Panc1 (cell line): Measurements from ENCODE around the gene PTCD2. TPM values are rescaled to one million over a fixed set of nuclear protein-coding genes. Genes with fewer than 3 reads are reported as not detected.

Experiments
- ATAC-seq: fragments of 200-7000 bp; cut with Tn5 transposase; 2 replicates; pipeline ENCODE4 v1.9.1; 2020; ENCODE audit warnings: mild to moderate bottlenecking, moderate library complexity
- BruUV-seq: library from RNA; stranded (reverse); fragments of 400-500 nt; replicated peaks from 2 replicates; lab custom pipeline; 2021; lab: Mats Ljungman, UMichigan
- CTCF ChIA-PET: fragments of 300-600 bp; sonication (Branson Sonifier 250); formaldehyde crosslinking; loops from one replicate; lab custom pipeline; 2022; ENCODE audit warnings: antibody characterized with exemption; lab: Charles Lee
- POLR2A ChIA-PET: fragments of 300-600 bp; sonication (Branson Sonifier 250); formaldehyde crosslinking; loops from one replicate; lab custom pipeline; 2022; ENCODE audit warnings: antibody characterized with exemption; lab: Charles Lee
- DNase-seq: peaks from one replicate; pipeline ENCODE4 v3.0.0-alpha.2; 2010; ENCODE audit warnings: low read depth, low spot score
- H3K27ac ChIP-seq: 2 replicates; pipeline ENCODE4 v1.5.1; 2011; ENCODE audit warnings: mild to moderate bottlenecking, low read length, inconsistent platforms
- H3K27me3 ChIP-seq: fragments of 200-500 bp; sonication (Bioruptor generic); 2 replicates; pipeline ENCODE4 v1.6.0; 2014; ENCODE audit warnings: low read length, inconsistent platforms; ENCODE audit not compliant: control insufficient read depth, insufficient read depth
- H3K36me3 ChIP-seq: fragments of 200-500 bp; sonication (Bioruptor generic); 2 replicates; pipeline ENCODE4 v1.5.1; 2014; ENCODE audit warnings: inconsistent platforms, mild to moderate bottlenecking, low read length, moderate library complexity; ENCODE audit not compliant: control insufficient read depth, insufficient read depth
- H3K4me1 ChIP-seq: 2 replicates; pipeline ENCODE4 v1.5.1; 2011; ENCODE audit warnings: inconsistent platforms, mild to moderate bottlenecking, low read length, moderate library complexity; ENCODE audit not compliant: control insufficient read depth, insufficient read depth
- H3K4me3 ChIP-seq, 2 experiments: 2 replicates each; pipeline ENCODE4 v1.5.1; 2011 to 2012; ENCODE audit warnings: low read depth in 2 of 2, low read length in 2 of 2, mild to moderate bottlenecking in 2 of 2, inconsistent platforms in 1 of 2, moderate library complexity in 1 of 2
- H3K9me3 ChIP-seq: fragments of 200-500 bp; sonication (Bioruptor generic); 2 replicates; pipeline ENCODE4 v1.5.1; 2014; ENCODE audit warnings: low read depth, mild to moderate bottlenecking, inconsistent platforms, low read length, moderate library complexity; ENCODE audit not compliant: control insufficient read depth, insufficient read depth
- CTCF ChIP-seq: fragments of 450-650 bp; IDR thresholded peaks from 2 replicates; pipeline ENCODE4 v1.5.1; 2017; ENCODE audit warnings: mild to moderate bottlenecking
- POLR2AphosphoS5 ChIP-seq: IDR thresholded peaks from 2 replicates; pipeline ENCODE4 v1.6.1; 2012; ENCODE audit warnings: mild to moderate bottlenecking, low read depth, low read length, moderate library complexity
- SIN3A ChIP-seq: IDR thresholded peaks from 2 replicates; pipeline ENCODE4 v1.6.1; 2012; ENCODE audit warnings: low read depth, mild to moderate bottlenecking, low read length, moderate library complexity, borderline replicate concordance; ENCODE audit not compliant: insufficient read depth
- TCF7L2 ChIP-seq: IDR thresholded peaks from 2 replicates; pipeline ENCODE4 v1.6.1; 2011; ENCODE audit warnings: mild to moderate bottlenecking, low read depth, low read length, inconsistent platforms
- in situ Hi-C: cut with HindIII; loops from 2 replicates; pipeline ENCODE4 v1.10.0; 2016; ENCODE audit warnings: low sequenced_read_pairs, low pct_unique_long_range_greater_than_20kb
- intact Hi-C: fragments of 100-400 bp; cut with micrococcal nuclease; formaldehyde crosslinking; loops from one replicate; pipeline ENCODE4 v1.10.0; 2022; ENCODE audit not compliant: unreplicated experiment
- total RNA-seq: library from RNA; stranded (reverse); gene quantifications from one replicate; pipeline ENCODE4 v1.2.1, GENCODE V29; 2021; ENCODE audit not compliant: unreplicated experiment
- TF ChIP-seq, protein P1 (sequence below), 2 experiments: IDR thresholded peaks; 2 replicates each; pipeline ENCODE4 v1.6.1; 2011 to 2012; ENCODE audit warnings: low read depth in 2 of 2, control low read depth in 1 of 2, low read length in 1 of 2, mild to moderate bottlenecking in 1 of 2, moderate library complexity in 1 of 2; ENCODE audit not compliant: insufficient read depth in 1 of 2

The PTCD2 gene
- total RNA-seq, 1 experiment from 2014 or later, result 13.0 TPM

DNA sequence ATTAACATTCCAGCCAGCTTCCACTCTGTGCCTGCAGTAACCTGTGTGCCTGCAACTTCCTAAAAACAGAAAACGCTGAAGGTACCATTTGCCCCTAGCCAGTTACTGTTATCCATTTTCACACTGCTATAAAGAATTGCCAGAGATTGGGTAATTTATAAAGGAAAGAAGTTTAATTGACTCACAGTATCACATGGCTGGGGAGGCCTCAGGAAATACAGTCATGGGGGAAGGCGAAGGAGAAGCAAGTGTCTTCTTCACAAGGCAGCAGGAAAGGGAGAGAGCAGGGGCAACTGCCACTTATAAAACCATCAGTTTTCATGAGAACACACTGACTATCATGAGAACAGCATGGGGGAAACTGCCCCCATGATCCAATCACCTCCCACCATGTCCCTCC, 31.2 kb downstream of the PTCD2 start:
- Histone ChIP-seq H3K36me3 (no peaks in the 10 kb centered on the region), H3K27ac (no peak overlapping the region), H3K27me3 (no peaks in the 10 kb centered on the region), H3K4me3 (no peak overlapping the region), H3K4me1 (no peaks in the 10 kb centered on the region), H3K9me3 (no peaks in the 10 kb centered on the region)
- ChIA-PET POLR2A (no interaction called here), CTCF (no interaction called here)
- DNase-seq (no peak), ATAC-seq (no peak)
- no TSS peak for BruUV-seq
- intact Hi-C loops (no loop called here), in situ Hi-C loops (no loop called here)
- TF ChIP-seq, protein P1, sequence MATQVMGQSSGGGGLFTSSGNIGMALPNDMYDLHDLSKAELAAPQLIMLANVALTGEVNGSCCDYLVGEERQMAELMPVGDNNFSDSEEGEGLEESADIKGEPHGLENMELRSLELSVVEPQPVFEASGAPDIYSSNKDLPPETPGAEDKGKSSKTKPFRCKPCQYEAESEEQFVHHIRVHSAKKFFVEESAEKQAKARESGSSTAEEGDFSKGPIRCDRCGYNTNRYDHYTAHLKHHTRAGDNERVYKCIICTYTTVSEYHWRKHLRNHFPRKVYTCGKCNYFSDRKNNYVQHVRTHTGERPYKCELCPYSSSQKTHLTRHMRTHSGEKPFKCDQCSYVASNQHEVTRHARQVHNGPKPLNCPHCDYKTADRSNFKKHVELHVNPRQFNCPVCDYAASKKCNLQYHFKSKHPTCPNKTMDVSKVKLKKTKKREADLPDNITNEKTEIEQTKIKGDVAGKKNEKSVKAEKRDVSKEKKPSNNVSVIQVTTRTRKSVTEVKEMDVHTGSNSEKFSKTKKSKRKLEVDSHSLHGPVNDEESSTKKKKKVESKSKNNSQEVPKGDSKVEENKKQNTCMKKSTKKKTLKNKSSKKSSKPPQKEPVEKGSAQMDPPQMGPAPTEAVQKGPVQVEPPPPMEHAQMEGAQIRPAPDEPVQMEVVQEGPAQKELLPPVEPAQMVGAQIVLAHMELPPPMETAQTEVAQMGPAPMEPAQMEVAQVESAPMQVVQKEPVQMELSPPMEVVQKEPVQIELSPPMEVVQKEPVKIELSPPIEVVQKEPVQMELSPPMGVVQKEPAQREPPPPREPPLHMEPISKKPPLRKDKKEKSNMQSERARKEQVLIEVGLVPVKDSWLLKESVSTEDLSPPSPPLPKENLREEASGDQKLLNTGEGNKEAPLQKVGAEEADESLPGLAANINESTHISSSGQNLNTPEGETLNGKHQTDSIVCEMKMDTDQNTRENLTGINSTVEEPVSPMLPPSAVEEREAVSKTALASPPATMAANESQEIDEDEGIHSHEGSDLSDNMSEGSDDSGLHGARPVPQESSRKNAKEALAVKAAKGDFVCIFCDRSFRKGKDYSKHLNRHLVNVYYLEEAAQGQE (IDR thresholded peaks at IDR 0.05; ENCODE audit: insufficient read depth in 1 of 2, low read depth in 2 of 2, low read length in 1 of 2), result no peak
- TF ChIP-seq SIN3A (no peak), TCF7L2 (no peak), CTCF (no peak), POLR2AphosphoS5 (no peak)

- ChIA-PET CTCF (no interaction called here), POLR2A (no interaction called here)
- no peaks in the 10 kb centered on the region for H3K36me3 ChIP-seq
- BruUV-seq, result no TSS peak
- H3K4me1 ChIP-seq, result no peaks in the 10 kb centered on the region
- no peak overlapping the region for H3K27ac ChIP-seq
- H3K9me3 ChIP-seq, result no peaks in the 10 kb centered on the region
- H3K4me3 ChIP-seq, result no peak overlapping the region
- no peaks in the 10 kb centered on the region for H3K27me3 ChIP-seq
- intact Hi-C loops (no loop called here), in situ Hi-C loops (no loop called here)
- no peak for TF ChIP-seq CTCF
- TF ChIP-seq, protein P1 (IDR thresholded peaks at IDR 0.05; ENCODE audit: insufficient read depth in 1 of 2, low read depth in 2 of 2, low read length in 1 of 2), result no peak
- DNase-seq (no peak), ATAC-seq (no peak)
Observed at GRCh38 chr5:72352616-72353015, 32.4 kb downstream of the PTCD2 start.
